ENCODE measurements around the gene IFNA21.
"Not testable (repeated sequence)": the region's sequence is repeated elsewhere in the genome, so short reads cannot be mapped to it uniquely, and the experiment has no call there.

Gene IFNA21

DNA sequence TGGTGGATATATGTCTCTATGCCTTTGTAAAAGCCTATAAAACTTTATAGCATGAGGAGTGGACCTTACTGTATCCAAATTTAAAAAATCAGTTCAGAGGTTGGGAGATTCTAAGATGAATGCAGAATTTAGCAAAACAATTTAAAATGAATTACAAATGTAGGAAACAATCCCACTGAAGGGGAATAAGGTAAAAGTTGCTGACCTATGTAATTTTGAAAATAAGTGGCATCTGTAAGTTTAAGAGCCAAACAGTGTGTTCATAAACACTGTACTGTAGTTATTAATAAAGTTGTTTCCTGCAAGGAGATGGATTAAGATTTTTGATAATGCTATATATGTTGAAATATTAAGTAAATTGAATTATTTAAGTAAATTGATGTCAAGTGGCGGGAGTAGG lies 29.4 kb downstream of the IFNA21 start:
- no peak for DNase-seq

DNA sequence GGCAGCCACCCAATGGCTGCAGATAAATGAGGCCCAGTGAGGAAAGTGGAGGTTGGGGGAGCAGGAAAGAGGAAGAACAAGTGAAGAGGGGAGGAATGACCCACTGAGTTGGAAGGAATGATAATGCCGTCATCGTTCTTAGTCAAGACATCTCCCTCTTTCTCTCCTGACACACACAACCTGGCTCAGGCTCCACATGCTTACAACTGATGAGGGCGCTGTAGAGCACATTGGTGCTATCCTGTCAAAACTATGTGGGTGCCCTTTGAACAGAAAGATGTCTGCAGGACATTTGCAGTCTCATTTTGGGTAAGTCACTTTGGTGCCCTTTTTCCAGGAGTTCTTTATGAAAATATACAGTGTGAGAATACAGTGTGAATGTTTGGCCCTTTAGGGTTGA lies 30.7 kb downstream of the IFNA21 start:
- no peak for DNase-seq

DNA sequence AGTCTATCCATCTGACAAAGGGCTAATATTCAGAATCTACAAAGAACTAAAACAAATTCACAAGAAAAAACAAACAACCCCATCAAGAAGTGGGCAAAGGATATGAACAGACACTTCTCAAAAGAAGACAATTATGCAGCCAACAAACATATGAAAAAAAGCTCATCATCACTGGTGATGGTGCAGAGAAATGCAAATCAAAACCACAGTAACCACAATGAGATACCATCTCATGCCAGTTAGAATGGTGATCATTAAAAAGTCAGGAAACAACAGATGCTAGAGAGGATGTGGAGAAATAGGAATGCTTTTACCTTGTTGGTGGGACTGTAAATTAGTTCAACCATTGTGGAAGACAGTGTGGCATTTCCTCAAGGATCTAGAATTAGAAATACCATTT lies 38.3 kb downstream of the IFNA21 start:
- DNase-seq: not testable (repeated sequence)

DNA sequence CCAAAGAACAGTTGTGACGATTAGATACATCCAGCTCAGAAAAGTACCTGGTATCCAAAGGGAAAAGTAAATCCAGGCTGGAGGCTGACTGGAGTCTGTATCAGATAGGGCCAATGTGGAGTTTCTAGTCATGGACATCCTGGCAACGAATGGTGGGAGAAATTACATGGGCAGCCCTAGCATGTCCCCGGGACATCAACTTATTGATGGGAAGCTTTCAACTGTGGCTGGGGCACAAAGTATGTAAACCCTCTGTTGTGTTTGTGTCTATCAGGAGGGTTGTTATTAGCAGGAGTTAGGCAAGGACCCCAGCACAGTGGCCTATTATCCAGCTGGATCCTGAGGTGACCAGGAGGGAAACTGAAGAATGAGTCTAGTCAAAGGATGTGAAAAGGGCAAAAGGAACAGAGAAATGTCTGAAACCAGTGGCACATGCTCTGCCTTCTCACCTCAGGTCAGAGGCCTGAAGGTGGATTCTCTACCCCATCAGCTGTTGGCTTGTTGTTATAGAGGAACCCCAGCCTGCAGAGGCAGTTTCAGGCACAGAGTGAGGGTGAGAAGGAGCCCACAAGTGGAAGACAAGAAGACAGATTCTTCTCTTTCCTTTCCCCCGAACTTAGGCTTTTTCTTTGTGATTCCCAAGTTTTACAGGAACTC lies 44.7 kb downstream of the IFNA21 start:
- DNase-seq: no peak

DNA sequence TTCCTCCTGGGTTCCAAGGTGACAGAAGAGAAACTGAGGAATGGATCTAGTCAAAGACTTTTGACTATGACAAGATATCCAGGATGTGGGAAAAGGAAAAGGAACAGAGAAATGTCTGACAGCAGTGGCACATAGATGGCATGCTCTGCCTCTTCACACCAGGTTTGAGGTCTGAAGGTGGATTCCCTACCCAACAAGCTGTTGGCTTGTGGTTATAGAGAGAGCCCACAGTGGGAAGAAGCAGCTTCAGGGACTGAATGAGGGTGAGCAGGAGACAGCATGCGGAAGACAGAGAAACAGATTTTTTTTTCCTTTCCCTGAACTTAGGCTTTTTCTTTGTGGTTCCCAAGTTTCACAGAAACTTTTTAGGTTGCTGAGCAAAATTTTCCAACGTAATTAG lies 45.4 kb downstream of the IFNA21 start:
- DNase-seq: no peak

DNA sequence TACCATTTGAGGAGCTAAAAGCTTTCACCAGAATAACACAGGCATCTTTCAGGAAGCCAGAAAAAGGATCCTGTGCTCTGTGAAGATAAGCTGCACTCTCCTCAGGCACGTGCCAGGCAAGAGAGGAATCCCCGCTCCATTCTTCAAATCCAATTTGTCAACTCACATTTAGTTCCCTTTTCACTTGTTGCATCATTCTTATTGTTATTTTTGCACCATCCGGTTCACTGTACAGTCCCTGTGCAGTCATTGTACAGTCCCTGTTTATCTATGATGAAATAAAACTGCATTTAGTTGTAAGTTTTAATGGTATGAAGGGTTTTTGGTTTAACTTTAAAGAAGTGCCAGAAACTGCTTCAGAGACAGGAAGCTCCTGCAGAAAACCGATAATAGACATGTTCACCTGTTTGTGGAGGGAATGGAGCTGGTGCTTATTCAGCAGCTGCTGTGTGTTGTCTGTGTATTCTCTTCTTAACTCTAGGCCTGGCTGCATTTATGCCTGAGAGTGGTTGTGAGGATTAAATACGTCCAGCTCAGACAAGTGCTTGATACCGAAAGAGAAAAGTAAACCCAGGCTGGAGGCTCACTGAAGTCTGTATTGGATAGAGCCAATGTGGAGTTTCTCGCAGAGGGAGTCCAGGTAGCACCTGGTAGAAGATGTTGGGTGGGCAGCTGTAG lies 47.2 kb downstream of the IFNA21 start:
- no peak for DNase-seq

All from NCI-H1092 treated with DMSO at 0.1 percent for 48 hours (cell line).